HepG2 (cell line): ENCODE measurements around the gene PSMD5. TPM values are rescaled to one million over a fixed set of nuclear protein-coding genes. Genes with fewer than 3 reads are reported as not detected.

ENCODE experiments used
- BRD4 ChIP-seq: sonication (generic); formaldehyde crosslinking; IDR thresholded peaks from 2 replicates; pipeline ENCODE4 v1.4.0; 2020; ENCODE audit warnings: missing genetic modification reagents
- JDP2 ChIP-seq: sonication (generic); formaldehyde crosslinking; IDR thresholded peaks from 2 replicates; pipeline ENCODE4 v1.8.1; 2022; ENCODE audit warnings: missing genetic modification reagents, borderline replicate concordance
- KLF13 ChIP-seq: sonication (generic); formaldehyde crosslinking; IDR thresholded peaks from 2 replicates; pipeline ENCODE4 v1.4.0; 2020; ENCODE audit warnings: mild to moderate bottlenecking, missing genetic modification reagents
- MAX ChIP-seq: IDR thresholded peaks from 2 replicates; pipeline ENCODE4 v1.6.1; 2012; ENCODE audit warnings: inconsistent platforms
- NR3C1 ChIP-seq: sonication (generic); formaldehyde crosslinking; IDR thresholded peaks from 2 replicates; pipeline ENCODE4 v1.4.0; 2020; ENCODE audit warnings: missing genetic modification reagents
- PHF5A ChIP-seq: IDR thresholded peaks from one replicate; pipeline ENCODE4 v1.6.1; 2018; ENCODE audit warnings: low read depth, missing genetic modification reagents; ENCODE audit not compliant: unreplicated experiment
- RELA ChIP-seq: sonication (generic); formaldehyde crosslinking; IDR thresholded peaks from 2 replicates; pipeline ENCODE4 v1.4.0; 2020; ENCODE audit warnings: missing genetic modification reagents
- RNF2 ChIP-seq: fragments of 450-650 bp; conservative IDR thresholded peaks from 2 replicates; pipeline ENCODE4 v1.6.1; 2016; ENCODE audit warnings: low read depth
- SIN3A ChIP-seq: IDR thresholded peaks from 2 replicates; pipeline ENCODE4 v1.6.1; 2011; ENCODE audit warnings: low read depth, mild to moderate bottlenecking, control low read depth, low read length, borderline replicate concordance
- ZBTB21 ChIP-seq: sonication (generic); formaldehyde crosslinking; IDR thresholded peaks from 2 replicates; pipeline ENCODE4 v1.4.0; 2020; ENCODE audit warnings: missing genetic modification reagents
- ZC3H4 ChIP-seq: sonication (generic); formaldehyde crosslinking; IDR thresholded peaks from 2 replicates; pipeline ENCODE4 v1.4.0; 2020; ENCODE audit warnings: missing genetic modification reagents, borderline replicate concordance
- ZFX ChIP-seq: sonication (generic); formaldehyde crosslinking; IDR thresholded peaks from 2 replicates; pipeline ENCODE4 v1.4.0; 2020; ENCODE audit warnings: mild to moderate bottlenecking, low read depth, missing genetic modification reagents, moderate library complexity
- ZNF441 ChIP-seq: sonication (generic); formaldehyde crosslinking; IDR thresholded peaks from 2 replicates; pipeline ENCODE4 v1.7.0; 2021; ENCODE audit warnings: missing genetic modification reagents, borderline replicate concordance
- ZNF567 ChIP-seq: sonication (generic); formaldehyde crosslinking; IDR thresholded peaks from 2 replicates; pipeline ENCODE4 v1.8.1; 2023; ENCODE audit warnings: mild to moderate bottlenecking, missing genetic modification reagents, borderline replicate concordance
- ZNF614 ChIP-seq: IDR thresholded peaks from 2 replicates; pipeline ENCODE4 v1.6.1; 2018; ENCODE audit warnings: missing biosample characterization, missing genetic modification reagents, inconsistent platforms, borderline replicate concordance
- ZNF816 ChIP-seq: sonication (generic); formaldehyde crosslinking; IDR thresholded peaks from 2 replicates; pipeline ENCODE4 v1.8.0; 2022; ENCODE audit warnings: missing genetic modification reagents, mild to moderate bottlenecking, borderline replicate concordance
- ZNF879 ChIP-seq: sonication (generic); formaldehyde crosslinking; IDR thresholded peaks from 2 replicates; pipeline ENCODE4 v1.8.1; 2023; ENCODE audit warnings: missing genetic modification reagents
- polyA plus RNA-seq, 8 experiments: library from polyadenylated mRNA; depleted of rRNA in 3 of 8; stranded (reverse) in 7 of 8; unstranded in 1 of 8; fragments of >200 nt; fragmentation: Illumina TruSeq in 4 of 8; extraction: Trizol in 4 of 8; gene quantifications; 2 replicates each; pipeline versions ENCODE4 v1.2.1 to v1.2.3, GENCODE V29; 2011 to 2016; ENCODE audit warnings: low read depth in 4 of 8, missing spikeins in 1 of 8, mixed read lengths in 1 of 8; ENCODE audit not compliant: insufficient read depth in 1 of 8
- total RNA-seq, 5 experiments: library from RNA; depleted of rRNA; stranded (reverse); fragments of >200 nt; fragmentation: Illumina TruSeq; extraction: Trizol; gene quantifications; 2 replicates each; pipeline ENCODE4 v1.2.3, GENCODE V29; 2016; ENCODE audit warnings: low read depth in 1 of 5
- TF ChIP-seq, protein P1 (sequence below): sonication (generic); formaldehyde crosslinking; IDR thresholded peaks from 2 replicates; pipeline ENCODE4 v1.4.0; 2020; ENCODE audit warnings: missing genetic modification reagents
- TF ChIP-seq, protein P2 (sequence below): sonication (generic); IDR thresholded peaks from 2 replicates; pipeline ENCODE4 v1.6.1; 2016; ENCODE audit warnings: low read depth, borderline replicate concordance
- TF ChIP-seq, protein P3 (sequence below): sonication (generic); formaldehyde crosslinking; IDR thresholded peaks from 2 replicates; pipeline ENCODE4 v1.5.1; 2020; ENCODE audit warnings: missing genetic modification reagents, mild to moderate bottlenecking, borderline replicate concordance
- TF ChIP-seq, protein P4 (sequence below): sonication (generic); formaldehyde crosslinking; IDR thresholded peaks from 2 replicates; pipeline ENCODE4 v1.5.0; 2020; ENCODE audit warnings: missing genetic modification reagents

Gene PSMD5
- total and polyA plus RNA-seq, 2 of the 13 experiments (the other 11 are each of a cell fraction or from before 2014, with no cell fraction given), result 12.7 to 18.1 TPM

DNA sequence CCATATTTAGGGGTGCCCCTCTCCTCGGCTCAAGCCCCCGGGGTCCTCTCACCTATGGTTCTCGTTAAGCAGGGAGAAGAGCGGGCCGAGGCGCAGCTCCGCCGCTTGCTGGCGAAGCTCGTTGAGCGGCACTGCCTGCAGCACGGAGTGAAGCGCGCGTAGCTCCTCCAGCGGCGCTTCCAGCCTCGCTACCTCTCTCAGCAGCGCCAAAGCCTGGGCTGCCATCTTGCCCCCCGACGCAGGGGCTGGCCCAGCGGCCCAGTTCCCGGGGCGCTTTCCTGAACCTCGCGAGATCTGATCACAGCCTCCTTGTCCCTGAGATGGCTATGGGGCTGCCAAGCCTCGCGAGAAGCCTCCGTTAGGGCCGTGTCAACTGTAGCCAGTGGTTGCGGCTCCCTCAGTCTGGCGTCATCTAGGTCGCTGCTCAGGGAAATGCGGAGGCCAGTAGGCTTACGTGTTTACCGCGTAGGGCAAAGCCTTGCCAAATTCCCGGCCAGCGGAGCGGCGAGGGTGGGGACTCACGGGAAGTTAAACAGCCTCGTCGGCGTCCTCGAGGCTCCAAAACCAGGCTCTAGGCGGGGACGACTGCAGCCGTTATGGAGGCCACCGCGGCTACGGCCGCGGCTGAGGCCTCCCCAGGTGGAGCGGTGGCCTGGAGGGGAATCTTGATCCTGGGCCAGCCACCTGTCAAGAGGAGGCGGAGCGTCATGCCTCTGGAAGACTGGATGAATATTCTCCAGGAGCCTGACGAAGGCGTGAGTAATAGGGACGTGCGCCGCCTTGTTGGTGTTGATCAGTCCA is at the start of gene PSMD5 (continued):
- peak; percentile 41; the same call in 1 of the 2 replicates for TF ChIP-seq ZNF614 (CRISPR knock-in tag)
- peak; percentile 86 for TF ChIP-seq MAX
- TF ChIP-seq, protein P1, sequence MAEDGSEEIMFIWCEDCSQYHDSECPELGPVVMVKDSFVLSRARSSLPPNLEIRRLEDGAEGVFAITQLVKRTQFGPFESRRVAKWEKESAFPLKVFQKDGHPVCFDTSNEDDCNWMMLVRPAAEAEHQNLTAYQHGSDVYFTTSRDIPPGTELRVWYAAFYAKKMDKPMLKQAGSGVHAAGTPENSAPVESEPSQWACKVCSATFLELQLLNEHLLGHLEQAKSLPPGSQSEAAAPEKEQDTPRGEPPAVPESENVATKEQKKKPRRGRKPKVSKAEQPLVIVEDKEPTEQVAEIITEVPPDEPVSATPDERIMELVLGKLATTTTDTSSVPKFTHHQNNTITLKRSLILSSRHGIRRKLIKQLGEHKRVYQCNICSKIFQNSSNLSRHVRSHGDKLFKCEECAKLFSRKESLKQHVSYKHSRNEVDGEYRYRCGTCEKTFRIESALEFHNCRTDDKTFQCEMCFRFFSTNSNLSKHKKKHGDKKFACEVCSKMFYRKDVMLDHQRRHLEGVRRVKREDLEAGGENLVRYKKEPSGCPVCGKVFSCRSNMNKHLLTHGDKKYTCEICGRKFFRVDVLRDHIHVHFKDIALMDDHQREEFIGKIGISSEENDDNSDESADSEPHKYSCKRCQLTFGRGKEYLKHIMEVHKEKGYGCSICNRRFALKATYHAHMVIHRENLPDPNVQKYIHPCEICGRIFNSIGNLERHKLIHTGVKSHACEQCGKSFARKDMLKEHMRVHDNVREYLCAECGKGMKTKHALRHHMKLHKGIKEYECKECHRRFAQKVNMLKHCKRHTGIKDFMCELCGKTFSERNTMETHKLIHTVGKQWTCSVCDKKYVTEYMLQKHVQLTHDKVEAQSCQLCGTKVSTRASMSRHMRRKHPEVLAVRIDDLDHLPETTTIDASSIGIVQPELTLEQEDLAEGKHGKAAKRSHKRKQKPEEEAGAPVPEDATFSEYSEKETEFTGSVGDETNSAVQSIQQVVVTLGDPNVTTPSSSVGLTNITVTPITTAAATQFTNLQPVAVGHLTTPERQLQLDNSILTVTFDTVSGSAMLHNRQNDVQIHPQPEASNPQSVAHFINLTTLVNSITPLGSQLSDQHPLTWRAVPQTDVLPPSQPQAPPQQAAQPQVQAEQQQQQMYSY (CRISPR knock-in tag), result 0 out of 2 replicates have a peak, but pooled peaks have one; percentile 30
- TF ChIP-seq PHF5A (CRISPR knock-in tag), result no peak
- TF ChIP-seq, protein P2, sequence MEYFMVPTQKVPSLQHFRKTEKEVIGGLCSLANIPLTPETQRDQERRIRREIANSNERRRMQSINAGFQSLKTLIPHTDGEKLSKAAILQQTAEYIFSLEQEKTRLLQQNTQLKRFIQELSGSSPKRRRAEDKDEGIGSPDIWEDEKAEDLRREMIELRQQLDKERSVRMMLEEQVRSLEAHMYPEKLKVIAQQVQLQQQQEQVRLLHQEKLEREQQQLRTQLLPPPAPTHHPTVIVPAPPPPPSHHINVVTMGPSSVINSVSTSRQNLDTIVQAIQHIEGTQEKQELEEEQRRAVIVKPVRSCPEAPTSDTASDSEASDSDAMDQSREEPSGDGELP, result 0 out of 2 replicates have a peak, but pooled peaks have one; percentile 13
- TF ChIP-seq ZNF441 (CRISPR knock-in tag), result 0 out of 2 replicates have a peak, but pooled peaks have one; percentile 58
- TF ChIP-seq KLF13 (CRISPR knock-in tag), result no peak
- TF ChIP-seq NR3C1 (CRISPR knock-in tag), result no peak
- TF ChIP-seq ZBTB21, result peak; percentile 90
- no peak for TF ChIP-seq ZNF879
- peak; percentile 91; the same call in 1 of the 2 replicates for TF ChIP-seq ZNF816
- TF ChIP-seq BRD4, result peak; percentile 76; the same call in 1 of the 2 replicates
- no peak; the same call in 1 of the 2 replicates for TF ChIP-seq ZC3H4 (CRISPR knock-in tag)
- TF ChIP-seq, protein P3, sequence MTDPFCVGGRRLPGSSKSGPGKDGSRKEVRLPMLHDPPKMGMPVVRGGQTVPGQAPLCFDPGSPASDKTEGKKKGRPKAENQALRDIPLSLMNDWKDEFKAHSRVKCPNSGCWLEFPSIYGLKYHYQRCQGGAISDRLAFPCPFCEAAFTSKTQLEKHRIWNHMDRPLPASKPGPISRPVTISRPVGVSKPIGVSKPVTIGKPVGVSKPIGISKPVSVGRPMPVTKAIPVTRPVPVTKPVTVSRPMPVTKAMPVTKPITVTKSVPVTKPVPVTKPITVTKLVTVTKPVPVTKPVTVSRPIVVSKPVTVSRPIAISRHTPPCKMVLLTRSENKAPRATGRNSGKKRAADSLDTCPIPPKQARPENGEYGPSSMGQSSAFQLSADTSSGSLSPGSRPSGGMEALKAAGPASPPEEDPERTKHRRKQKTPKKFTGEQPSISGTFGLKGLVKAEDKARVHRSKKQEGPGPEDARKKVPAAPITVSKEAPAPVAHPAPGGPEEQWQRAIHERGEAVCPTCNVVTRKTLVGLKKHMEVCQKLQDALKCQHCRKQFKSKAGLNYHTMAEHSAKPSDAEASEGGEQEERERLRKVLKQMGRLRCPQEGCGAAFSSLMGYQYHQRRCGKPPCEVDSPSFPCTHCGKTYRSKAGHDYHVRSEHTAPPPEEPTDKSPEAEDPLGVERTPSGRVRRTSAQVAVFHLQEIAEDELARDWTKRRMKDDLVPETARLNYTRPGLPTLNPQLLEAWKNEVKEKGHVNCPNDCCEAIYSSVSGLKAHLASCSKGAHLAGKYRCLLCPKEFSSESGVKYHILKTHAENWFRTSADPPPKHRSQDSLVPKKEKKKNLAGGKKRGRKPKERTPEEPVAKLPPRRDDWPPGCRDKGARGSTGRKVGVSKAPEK (CRISPR knock-in tag), result no peak
- TF ChIP-seq ZFX (CRISPR knock-in tag), result peak; percentile 86
- TF ChIP-seq RELA (CRISPR knock-in tag), result no peak
- no peak for TF ChIP-seq ZNF567 (CRISPR knock-in tag)
- TF ChIP-seq SIN3A, result no peak
- TF ChIP-seq, protein P4, sequence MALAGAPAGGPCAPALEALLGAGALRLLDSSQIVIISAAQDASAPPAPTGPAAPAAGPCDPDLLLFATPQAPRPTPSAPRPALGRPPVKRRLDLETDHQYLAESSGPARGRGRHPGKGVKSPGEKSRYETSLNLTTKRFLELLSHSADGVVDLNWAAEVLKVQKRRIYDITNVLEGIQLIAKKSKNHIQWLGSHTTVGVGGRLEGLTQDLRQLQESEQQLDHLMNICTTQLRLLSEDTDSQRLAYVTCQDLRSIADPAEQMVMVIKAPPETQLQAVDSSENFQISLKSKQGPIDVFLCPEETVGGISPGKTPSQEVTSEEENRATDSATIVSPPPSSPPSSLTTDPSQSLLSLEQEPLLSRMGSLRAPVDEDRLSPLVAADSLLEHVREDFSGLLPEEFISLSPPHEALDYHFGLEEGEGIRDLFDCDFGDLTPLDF (CRISPR knock-in tag), result peak; percentile 62
- TF ChIP-seq JDP2 (CRISPR knock-in tag), result no peak; the same call in 1 of the 2 replicates
- TF ChIP-seq RNF2, result 0 out of 2 replicates have a peak, but pooled peaks have one; percentile 51
